Mucosa of descending colon (tissue), 3 donors: ENCODE results near the gene FSIP2. TPM values are rescaled to one million over a fixed set of nuclear protein-coding genes. Genes with fewer than 3 reads are reported as not detected.

Experiments used
- ATAC-seq: fragments of 200-7000 bp; cut with Tn5 transposase; one replicate; pipeline ENCODE4 v1.9.1; 2020; ENCODE audit warnings: mild to moderate bottlenecking, moderate library complexity
- DNase-seq, 3 donors: peaks; one replicate each; pipeline ENCODE4 v3.0.0-alpha.2; 2020
- H3K36me3 ChIP-seq: fragments of 200-600 bp; one replicate; pipeline ENCODE4 v1.8.0; 2021; ENCODE audit warnings: low read depth, mild to moderate bottlenecking
- H3K4me1 ChIP-seq: fragments of 200-600 bp; one replicate; pipeline ENCODE4 v1.8.0; 2021; ENCODE audit warnings: low read depth, mild to moderate bottlenecking
- H3K4me3 ChIP-seq: fragments of 200-600 bp; one replicate; pipeline ENCODE4 v1.8.0; 2021; ENCODE audit warnings: mild to moderate bottlenecking
- H3K9me3 ChIP-seq: fragments of 200-600 bp; one replicate; pipeline ENCODE4 v1.8.0; 2021; ENCODE audit warnings: mild to moderate bottlenecking
- CTCF ChIP-seq: fragments of 200-600 bp; IDR thresholded peaks from one replicate; pipeline ENCODE4 v1.8.0; 2022; ENCODE audit warnings: antibody characterized with exemption, mild to moderate bottlenecking
- intact Hi-C, 2 donors: fragments of 100-400 bp; cut with DNase I in 1 of 2; cut with micrococcal nuclease in 1 of 2; formaldehyde crosslinking; loops; one replicate each; pipeline versions ENCODE4 v1.11.0 to v1.11.1; 2022; cut with DNase I, micrococcal nuclease
- total RNA-seq, 3 donors: library from RNA; stranded (reverse); fragmentation: NEBNext Ultra II Directional in 2 of 3; extraction: Animal tissue kit (Norgen Biotek cat#: 25700) in 2 of 3; gene quantifications; one replicate each; pipeline versions ENCODE4 v1.2.1 to v1.2.4, GENCODE V29; 2021 to 2023
- donor health status: DM: no; HTN: no; CAD: no; lungs with moderate emphysema.
- donor health status: DM: no; HTN: no; CAD: no.
- donor health status: DM: no; HTN: yes; CAD: no.

The FSIP2 gene
- total RNA-seq, 3 donors from 2014 or later, result 6.7 to 22.1 (median 8.3) TPM

DNA sequence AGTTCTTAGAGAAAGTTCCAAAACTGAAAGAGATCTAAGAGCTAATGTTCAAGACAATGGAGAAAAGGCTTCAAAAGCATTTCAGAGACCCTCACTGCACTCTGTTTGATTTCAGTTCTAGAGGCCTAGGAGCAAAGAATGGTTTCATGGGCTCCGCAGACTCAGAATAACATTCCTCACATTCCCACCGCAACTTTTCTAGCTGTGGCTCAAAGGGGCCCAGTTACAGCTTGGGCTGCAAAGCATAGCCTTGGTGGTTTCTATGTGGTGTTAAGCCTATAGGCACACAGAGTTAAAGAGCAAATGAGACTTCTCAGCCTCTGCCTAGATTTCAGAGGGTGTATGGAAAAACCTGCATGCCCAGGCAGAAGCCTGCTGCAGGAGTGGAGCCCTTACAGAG lies 73.0 kb downstream of the FSIP2 start:
- intact Hi-C loops, result no loop called here
- no peaks in the 10 kb centered on the region for H3K36me3 ChIP-seq
- no peaks in the 10 kb centered on the region for H3K4me1 ChIP-seq
- DNase-seq, result no peak
- no peak overlapping the region for H3K4me3 ChIP-seq
- no peaks in the 10 kb centered on the region for H3K9me3 ChIP-seq
- no peak for TF ChIP-seq CTCF
- ATAC-seq, result no peak

- H3K9me3 ChIP-seq, result peaks cover 2% of the 10 kb centered on the region
- no peaks in the 10 kb centered on the region for H3K36me3 ChIP-seq
- H3K4me3 ChIP-seq, result no peak overlapping the region
- no peak for TF ChIP-seq CTCF
- H3K4me1 ChIP-seq, result no peaks in the 10 kb centered on the region
- ATAC-seq, result peak; percentile 45
- intact Hi-C loops, result no loop called here
- DNase-seq, result no peak
Observed at GRCh38 chr2:185813707-185814106, 75.1 kb downstream of the FSIP2 start.

GRCh38 chr2:185817991-185818390 lies 79.4 kb downstream of the FSIP2 start:
- no peaks in the 10 kb centered on the region for H3K36me3 ChIP-seq
- DNase-seq, result no peak
- H3K4me3 ChIP-seq, result no peak overlapping the region
- ATAC-seq, result no peak
- H3K4me1 ChIP-seq, result no peaks in the 10 kb centered on the region
- intact Hi-C loops, result no loop called here
- TF ChIP-seq CTCF, result no peak
- H3K9me3 ChIP-seq, result peaks cover 2% of the 10 kb centered on the region

- Histone ChIP-seq H3K4me3 (no peak overlapping the region), H3K36me3 (no peaks in the 10 kb centered on the region), H3K9me3 (peaks cover 2% of the 10 kb centered on the region), H3K4me1 (no peaks in the 10 kb centered on the region)
- DNase-seq (no peak), ATAC-seq (no peak)
- intact Hi-C loops, result no loop called here
- no peak for TF ChIP-seq CTCF
Observed at GRCh38 chr2:185821467-185821866, 82.9 kb downstream of the FSIP2 start.

DNA sequence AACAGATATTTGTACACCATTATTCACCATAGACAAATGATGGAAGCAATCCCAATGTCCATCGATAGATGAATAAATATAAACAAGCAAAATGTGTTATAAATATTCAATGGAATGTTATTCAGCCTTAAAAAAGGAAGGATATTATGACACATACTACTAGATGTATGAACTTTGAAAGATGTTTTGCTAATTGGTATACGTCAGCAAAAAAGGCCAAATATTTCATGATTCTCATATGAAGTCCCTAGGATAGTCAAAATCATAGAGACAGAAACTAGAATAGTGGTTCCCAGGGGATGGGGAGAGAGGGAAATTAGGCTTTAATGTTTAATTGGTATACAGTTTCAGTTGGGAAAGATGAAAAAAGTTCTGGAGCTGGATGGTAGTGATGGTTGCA lies 85.2 kb downstream of the FSIP2 start:
- Histone ChIP-seq H3K4me1 (no peaks in the 10 kb centered on the region), H3K36me3 (no peaks in the 10 kb centered on the region), H3K4me3 (no peak overlapping the region), H3K9me3 (no peaks in the 10 kb centered on the region)
- DNase-seq (no peak), ATAC-seq (no peak)
- intact Hi-C loops, result no loop called here
- TF ChIP-seq CTCF, result no peak

DNA sequence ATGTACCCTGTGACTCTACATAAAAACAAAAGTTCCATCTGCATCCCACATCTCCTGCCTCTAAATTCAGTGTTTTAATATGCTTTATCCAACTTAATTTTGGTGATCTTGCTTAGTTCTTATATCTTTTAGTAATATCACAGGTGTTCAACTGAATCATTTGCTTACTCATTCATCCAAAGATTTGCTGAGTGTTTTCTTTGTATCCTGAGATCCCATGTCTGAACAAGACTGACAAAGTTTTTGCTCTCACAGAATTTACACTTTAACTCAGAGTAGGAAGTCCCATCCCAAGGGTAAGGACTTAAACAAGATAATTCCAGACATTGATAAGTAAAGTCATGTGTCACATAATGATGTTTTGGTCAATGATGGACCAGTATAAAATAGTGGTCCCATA lies 87.0 kb downstream of the FSIP2 start:
- no peaks in the 10 kb centered on the region for H3K36me3 ChIP-seq
- no peak for ATAC-seq
- TF ChIP-seq CTCF, result no peak
- H3K4me1 ChIP-seq, result no peaks in the 10 kb centered on the region
- no peaks in the 10 kb centered on the region for H3K9me3 ChIP-seq
- DNase-seq, result no peak
- H3K4me3 ChIP-seq, result no peak overlapping the region
- intact Hi-C loops, result no loop called here
